GF-D8 (cell line): ENCODE data around the gene RNPS1.
"Not testable (repeated sequence)": the region's sequence is repeated elsewhere in the genome, so short reads cannot be mapped to it uniquely, and the experiment has no call there.

ENCODE experiments used
- DNase-seq: peaks from one replicate; lab custom pipeline; 2025; lab: John Stamatoyannopoulos, UW

The RNPS1 gene

GRCh38 chr16:2257726-2258125, 10.2 kb downstream of the RNPS1 start:
- DNase-seq, result no peak

GRCh38 chr16:2256531-2257140, 11.3 kb downstream of the RNPS1 start:
- DNase-seq, result no peak

- no peak for DNase-seq
These were observed 14.6 kb downstream of the RNPS1 start for GRCh38 chr16:2253293-2253692.

GRCh38 chr16:2252806-2253148, 15.1 kb downstream of the RNPS1 start:
- DNase-seq, result no peak

- peak; percentile 89 for DNase-seq
These were observed 16.4 kb downstream of the RNPS1 start, which contains the start of gene ECI1 for GRCh38 chr16:2251296-2252111. ECI1 (minus strand) TSS chr16:2251587; CDS start chr16:2251566, 21 bp downstream.

DNA sequence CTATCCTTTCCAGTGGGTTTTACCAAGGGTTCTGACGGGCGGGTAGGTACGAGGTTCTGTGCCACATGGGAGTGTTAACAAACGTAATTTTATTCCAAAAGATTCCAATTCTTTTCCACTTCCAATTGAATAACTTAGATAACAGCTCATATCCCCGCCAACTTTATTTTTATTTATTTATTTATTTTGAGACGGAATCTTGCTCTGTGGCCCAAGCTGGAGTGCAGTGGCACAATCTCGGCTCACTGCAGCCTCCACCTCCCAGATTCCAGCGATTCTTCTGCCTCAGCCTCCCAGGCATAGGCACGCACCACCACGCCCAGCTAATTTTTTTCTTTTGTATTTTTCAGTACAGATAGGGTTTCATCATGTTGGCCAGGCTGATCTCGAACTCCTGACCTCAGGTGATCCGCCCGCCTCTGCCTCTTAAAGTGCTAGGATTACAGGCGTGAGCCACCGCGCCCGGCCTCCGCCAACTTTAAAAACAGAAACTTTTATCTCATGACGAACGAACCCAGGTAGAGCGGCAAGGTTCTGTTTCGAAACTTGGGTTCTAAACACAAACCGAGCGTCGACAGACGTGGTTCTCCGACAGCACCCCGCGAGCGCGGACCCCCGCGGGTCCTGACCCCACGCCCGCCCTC, 17.2 kb downstream of the RNPS1 start:
- no peak for DNase-seq

- DNase-seq, result no peak
These were observed 21.5 kb downstream of the RNPS1 start for GRCh38 chr16:2246301-2246885.

- DNase-seq, result no peak
These were observed 22.8 kb downstream of the RNPS1 start for GRCh38 chr16:2244926-2245795.

GRCh38 chr16:2244301-2244700, 23.6 kb downstream of the RNPS1 start:
- DNase-seq, result no peak

DNA sequence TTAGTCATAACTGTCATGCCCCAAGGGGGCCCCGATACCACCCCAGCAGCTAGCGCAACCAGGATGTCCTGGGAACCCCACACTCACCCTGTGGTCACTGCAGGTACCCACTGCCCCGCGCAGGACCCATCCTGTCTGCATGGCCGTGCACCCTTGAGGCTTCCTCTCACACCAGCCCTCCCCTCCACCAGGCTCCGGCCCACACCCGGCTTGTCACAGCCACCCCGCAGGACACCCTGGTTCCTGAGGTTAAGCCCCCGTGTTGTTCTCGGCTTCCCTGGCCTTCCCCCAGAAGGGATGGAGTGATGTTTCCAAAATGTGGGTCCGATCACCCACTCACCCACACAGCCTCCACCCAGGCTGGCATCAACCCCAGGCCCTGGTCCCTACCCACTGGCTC, 24.1 kb downstream of the RNPS1 start:
- DNase-seq, result no peak

DNA sequence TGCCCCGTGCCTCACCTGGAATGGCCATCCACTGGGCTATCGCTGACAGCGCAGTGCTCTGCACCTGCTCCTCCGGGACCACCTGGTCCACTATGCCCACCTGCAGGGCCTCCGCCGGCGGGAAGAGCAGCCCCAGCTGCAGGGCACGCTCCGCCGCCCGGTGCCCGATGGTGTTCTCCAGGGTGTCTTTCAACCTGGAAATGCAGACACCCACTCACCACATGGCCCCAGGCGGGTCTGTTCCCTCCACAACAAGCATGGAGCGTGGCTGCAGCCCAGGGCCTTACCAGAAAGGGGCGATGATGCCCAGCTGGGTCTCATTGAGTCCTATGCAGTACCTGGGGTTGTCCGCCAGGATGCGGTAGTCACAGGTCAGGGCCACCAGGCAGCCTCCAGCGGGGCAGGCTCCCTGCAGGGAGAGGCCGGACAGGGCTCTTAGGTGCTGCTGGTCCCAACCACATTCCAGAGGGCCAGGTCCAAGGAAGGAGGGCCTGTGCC, 24.8 kb downstream of the RNPS1 start:
- DNase-seq, result no peak

DNA sequence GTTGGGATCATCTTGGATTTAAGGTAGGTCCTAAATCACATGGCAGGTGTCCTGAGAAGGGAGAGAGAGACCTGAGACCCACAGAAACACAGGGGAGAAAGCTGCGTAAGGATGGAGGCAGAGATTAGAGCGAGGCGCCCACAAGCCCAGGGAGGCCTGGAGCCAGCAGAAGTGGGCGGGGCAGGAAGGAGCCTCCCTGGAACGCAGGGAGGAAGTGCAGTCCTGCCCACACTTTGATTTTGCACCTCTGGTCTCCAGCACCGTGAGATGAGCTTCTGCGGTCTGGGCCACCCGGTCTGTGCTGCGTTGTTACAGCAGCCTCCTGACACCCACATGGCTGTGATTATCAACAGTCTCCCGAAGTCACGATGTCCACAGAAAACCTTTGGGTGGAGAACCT, 25.3 kb downstream of the RNPS1 start:
- DNase-seq, result no peak

DNA sequence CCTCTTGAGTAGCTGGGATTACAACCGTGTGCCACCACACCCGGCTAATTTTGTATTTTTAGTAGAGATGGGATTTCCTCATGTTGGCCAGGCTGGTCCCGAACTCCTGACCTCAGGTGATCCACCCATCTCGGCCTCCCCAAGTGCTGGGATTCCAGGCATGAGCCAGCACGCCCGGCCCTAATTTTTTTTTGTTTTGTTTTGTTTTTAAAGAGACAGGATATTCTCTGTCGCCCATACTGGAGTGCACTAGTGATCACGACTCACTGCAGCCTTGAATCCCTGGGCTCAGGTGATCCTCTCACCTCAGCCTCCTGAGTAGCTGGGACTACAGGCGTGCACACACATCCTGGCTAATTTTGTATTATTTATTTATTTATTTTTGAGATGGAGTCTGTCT, 27.6 kb downstream of the RNPS1 start:
- not testable (repeated sequence) for DNase-seq

- no peak for DNase-seq
These were observed 28.9 kb downstream of the RNPS1 start for GRCh38 chr16:2238838-2239675.

DNA sequence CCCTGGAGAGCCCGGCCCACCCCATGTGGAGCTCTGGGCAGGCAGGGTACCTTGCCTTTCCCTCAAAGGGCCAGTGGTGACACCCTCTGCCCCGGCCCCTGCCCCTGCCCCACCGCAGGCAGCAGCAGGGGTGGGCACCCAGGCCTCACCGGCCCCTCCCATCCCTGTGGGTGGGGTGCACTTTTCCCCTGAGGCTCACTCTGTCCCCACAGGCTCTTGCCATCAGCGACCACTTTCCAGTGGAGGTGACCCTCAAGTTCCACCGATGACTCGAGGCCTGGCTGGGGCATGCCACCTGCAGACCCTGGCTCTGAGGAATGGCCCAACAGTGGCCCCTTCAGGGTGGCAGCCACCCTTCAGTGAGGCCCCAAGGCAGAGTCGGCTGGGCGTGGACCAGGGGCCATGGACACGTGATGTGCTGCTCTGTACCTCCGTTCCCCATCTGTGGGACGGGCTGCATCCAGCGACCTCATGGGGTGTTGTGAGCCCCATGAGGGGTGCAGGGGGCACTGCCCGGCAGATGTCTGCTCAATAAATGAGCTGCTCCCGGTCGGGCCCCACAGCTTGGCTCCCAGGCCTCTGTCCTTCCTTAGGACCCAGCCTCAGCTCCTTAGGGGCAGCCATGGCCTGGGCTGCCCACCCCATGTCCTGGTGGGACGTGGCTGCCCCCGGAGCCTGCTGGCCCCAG, 29.6 kb downstream of the RNPS1 start:
- DNase-seq, result no peak

- DNase-seq, result no peak
These were observed 30.3 kb downstream of the RNPS1 start for GRCh38 chr16:2237493-2238149.

GRCh38 chr16:2237102-2237482, 30.8 kb downstream of the RNPS1 start:
- DNase-seq, result no peak

DNA sequence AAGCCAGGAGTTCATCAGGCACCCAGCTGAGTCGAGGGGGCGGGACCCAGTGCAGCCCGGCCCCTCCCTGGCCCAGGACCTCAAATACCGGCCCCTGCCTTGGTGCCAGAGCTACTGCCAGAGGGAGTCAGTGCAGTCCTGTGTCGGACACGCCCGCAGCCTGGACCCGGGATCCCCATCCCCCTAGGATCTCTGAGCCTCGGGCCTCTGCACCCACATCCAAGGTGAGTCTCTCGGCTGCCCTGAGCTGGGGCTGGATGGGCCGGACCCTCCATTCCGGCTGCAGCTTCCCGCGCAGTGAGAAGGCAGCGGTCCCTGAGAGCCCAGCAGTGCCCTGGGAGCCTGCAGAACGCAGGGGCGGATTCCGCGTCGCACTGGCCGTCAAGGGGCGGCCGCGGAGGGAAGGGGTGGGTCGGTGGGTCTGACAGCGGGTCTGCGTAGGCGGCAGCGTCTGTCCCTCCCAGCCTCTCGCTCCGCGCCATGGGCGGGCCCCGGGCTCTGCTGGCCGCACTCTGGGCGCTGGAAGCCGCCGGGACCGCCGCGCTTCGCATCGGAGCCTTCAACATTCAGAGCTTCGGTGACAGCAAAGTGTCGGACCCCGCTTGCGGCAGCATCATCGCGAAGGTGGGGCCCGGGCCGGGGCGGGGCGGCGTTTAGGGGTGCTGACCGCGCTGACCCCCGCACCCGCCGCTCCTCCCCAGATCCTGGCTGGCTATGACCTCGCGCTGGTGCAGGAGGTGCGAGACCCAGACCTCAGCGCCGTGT, 31.4 kb downstream of the RNPS1 start, which contains the start of gene DNASE1L2:
TSS of gene DNASE1L2 (plus strand) at position 108 of the 765 bp plus-strand sequence. CDS start at position 481, 373 bp downstream.
- no peak for DNase-seq
